HPDE6-E6E7 (cell line): ENCODE data around the gene COPS8.
A peak's percentile ranks its signal among the peaks of the same experiment; 100 is the strongest.

Experiments used
- DNase-seq: peaks from one replicate; pipeline ENCODE4 v3.0.0; 2011; ENCODE audit warnings: missing footprints; ENCODE audit errors: extremely low spot score

Gene COPS8

DNA sequence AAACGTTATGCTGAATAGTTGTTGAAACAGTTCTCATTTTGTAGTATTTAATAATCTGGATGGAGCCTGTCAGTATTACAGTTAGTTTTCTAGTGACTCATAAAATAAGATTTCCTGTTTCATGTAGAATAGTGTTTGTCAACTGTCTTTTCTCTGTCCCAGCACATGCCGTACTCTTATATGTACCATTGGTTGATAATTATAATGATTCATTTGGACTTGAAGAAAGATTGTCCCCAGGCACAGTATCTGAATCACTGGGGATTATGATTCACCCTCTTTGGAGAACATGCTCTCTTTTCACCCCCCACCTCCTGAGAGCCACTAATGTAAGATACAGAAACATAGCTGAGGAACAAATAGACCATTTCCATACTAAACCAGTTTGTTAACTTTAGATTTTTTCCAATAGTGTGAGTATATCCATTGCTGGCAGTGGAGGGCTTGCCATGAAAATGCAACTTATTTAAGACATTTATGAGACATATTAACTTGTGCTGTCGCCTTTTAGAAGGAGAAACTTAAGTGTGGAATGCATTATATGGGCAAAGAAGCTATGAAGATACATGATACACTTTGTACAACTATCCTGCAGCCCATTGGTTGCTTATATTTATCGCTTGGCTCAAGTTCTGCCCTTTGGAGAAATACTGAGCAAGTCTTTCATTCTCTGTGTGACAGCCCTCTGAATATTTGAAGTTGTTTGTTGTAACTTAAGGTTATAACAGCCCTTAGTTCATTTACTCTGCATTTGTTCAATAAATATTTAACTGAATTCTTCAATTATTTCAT, 12.4 kb downstream of the COPS8 start:
- DNase-seq = peak; percentile 87

DNA sequence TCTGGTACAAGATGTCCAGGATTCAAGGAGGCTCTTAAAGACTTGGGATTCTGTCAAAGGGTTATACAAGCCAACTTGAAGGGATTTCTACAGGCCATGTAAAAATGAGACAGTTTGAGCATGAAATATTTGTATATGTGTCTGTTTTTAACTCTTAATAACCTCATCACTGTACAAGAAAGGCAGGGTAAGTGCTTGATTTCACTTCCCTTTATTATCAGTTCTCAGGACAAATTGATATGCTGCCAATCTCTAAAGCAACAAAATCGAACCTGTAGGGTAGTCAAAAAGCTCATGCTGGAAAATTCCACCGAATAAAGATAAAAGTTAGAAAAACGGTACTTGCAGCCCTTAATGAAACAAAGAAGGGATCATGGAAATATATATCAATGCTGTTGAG, 14.1 kb downstream of the COPS8 start:
- DNase-seq = no peak

DNA sequence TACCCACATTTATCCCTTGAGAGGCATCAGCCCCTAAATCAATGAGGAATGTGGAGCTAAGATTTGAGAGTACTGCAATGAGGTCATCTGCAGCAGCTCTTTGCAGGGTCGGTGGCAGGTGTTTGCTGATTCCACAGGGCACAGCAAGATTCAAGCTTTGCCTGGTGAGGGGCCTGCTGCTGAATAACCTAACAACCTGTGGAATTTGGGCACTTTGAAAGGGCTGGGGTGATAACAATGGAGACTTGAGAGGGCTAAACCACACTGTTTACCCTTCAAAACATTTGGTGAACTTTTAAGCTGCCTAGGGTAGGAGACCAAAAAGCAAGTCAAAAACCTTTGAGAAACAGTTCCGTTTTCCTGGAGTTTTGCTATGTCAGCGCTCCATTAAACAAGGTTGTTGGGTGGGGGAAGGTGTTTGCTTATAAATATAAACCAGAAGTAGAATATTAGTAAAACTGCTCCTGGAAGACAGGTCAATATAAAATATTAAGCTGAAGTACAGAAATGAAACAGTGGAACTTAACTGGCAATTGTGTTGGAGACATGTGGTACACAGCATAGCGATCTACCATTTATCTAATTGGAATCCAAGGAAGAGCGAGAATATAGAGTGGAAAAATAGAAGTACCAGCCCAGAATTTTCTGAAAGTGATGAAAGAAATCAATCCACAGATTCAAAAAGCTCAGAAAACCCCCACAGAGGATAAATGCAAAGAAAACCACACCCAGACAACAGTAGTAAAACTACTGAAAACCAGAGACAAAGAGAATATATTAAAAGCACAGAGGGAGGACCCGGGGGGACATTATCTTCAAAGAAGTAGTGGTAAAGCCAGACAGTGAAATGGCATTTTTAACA, 15.7 kb downstream of the COPS8 start:
- DNase-seq = no peak

DNA sequence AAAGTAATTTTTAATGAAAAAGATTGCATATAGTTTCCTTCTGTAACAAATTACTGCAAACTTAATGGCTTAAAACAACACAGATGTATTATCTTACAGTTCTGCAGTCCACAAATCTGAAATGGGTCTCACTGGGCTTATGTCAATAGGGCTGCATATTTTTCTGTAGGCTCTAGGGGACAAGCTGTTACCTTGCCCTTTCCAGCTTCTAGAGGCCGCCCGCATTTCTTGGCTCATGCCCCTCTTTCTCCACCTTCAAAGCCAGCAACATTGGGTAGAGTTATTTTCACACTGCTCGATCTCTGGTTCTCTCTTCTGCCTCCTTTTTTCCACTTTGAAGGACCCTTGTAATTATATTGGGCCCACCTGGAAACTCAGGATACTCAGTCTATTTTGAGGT, 16.7 kb downstream of the COPS8 start:
- DNase-seq = no peak

DNA sequence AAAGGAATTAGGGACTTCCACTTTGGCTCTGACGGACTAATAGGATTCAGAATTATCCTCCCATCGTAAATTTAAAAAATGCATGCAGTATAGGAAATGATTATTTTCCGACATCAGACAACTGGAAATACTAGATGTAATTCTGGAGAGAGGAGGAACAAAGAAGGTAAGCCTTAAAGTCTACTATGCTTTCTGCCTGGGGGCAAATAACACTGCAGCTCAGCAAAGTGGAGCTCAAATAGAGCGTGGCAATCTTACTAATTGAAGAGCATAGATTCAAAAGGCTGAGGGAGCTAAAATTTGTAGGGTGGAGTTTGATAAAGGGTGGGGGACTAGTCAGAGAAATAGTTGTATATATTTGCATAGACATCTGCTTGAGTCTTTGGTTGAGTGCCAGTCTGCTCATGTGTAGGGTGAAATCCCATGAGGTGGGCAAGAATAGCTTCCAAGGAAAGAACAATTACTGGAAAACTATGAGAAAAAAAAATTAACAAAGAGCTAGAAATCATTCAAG, 23.8 kb downstream of the COPS8 start:
- DNase-seq = no peak

DNA sequence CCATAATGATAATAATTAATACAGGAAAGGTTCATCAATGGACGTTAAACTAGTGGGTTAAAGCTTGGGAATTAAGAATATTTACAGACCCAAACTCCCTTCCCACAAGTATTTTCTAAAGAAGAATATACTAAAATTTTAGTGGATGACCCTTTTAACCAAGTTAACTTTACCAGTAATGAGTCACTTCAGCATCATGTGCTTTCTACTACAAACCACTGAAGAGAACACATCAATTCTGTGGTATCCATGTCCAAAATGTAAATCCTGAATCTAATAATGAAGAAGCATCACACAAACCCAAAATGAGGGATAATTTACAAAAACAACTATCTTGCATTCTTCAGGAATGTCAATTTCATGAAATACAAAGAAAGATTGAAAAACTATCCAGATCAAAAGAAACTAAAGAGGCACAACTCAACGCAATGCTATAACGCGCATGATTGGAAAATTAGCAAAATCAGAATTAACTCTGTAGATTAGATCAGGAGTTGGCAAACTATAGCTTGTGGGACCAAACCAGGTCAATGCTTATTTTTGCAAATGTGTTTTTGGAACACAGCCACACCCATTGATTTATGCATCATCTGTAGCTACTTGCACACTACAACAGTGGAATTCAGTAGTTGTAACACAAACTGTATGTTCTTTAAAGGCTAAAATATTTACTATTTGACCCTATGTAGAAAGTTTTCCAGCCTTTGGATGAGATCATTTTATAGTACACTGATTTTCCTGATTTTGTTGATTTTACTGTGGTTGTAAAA, 27.5 kb downstream of the COPS8 start:
- DNase-seq = no peak

DNA sequence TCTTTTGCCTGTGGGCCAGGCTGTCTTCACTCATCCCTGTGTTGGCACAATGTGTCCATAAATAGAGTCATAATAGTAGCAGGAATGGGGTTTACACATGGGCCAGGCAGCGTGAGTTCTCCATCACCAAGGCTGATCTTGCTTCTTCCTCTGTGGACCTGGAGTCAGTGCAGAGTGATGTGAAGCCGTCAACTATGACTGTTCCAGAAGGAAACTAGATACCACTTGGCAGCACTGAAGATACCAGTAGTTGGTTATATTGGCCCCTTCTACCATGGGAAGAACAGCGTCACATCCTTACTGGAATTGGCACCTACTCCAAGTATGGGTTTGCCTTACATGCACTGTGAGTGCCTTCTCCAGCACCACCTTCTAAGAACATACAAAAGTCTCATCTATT, 30.2 kb downstream of the COPS8 start:
- DNase-seq = no peak

DNA sequence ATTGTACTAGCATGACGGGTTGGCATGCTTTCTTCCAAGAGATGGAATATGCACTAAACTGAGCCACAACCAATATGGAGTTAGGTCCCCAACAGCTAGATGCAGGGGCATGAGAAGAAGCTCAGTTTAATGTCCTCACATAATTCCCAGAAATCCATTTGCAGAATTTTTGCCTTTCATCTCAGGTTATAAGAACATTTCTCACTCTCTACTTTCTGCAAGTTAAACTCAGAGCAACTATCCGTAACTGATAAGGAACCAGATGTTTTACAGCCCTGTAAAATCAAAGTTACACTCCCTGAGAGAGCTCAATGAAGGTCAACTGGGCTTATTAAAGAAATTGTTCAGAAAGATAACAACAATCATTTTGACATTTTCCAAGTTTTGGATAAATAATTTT, 30.7 kb downstream of the COPS8 start:
- DNase-seq = no peak

DNA sequence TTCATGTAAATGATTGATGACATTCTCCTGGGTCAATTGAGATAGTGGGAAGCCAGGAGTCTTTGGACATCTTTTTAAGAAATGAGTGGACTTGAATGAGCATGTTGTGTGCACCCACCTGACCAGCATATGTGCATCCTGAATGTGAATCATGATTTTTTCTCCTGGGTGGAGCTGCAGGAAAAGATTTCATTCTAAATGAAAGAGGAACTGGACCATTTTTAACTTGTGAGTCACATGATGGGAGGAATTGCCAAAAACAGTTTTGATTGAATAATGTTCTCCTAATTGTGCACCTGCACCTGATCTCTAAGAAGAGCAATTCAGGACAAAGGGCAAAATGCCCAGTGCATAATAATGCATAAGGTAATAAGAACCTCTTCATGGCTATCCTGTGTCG, 32.3 kb downstream of the COPS8 start:
- DNase-seq = no peak

DNA sequence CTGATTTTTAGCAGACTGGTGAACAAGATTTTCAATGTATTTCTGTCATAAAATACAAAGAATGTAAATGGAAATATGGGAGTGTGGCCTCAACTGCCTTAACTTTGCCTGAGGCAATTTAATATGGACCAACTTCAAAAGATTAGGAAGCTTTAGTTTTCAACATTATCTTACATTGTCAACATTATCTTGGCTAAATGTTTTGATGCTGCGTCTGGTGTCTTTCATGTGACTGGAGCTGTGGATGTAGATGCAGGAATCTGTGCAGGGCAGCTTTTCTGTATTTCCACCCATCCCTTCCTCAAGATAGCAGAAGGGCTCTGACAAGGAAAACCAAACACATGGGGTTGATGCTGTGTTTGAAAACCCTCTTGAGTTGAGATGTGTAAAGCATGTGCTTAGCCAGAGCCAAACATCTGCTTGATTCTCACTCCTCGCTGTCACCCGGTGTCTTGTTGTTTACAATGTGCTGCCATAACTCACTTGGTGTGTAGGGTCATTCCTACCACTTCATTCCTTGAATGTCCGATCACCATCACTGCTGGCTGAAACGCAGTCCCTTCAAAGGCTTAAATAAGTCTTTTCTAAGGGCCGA, 33.0 kb downstream of the COPS8 start:
- DNase-seq = no peak

DNA sequence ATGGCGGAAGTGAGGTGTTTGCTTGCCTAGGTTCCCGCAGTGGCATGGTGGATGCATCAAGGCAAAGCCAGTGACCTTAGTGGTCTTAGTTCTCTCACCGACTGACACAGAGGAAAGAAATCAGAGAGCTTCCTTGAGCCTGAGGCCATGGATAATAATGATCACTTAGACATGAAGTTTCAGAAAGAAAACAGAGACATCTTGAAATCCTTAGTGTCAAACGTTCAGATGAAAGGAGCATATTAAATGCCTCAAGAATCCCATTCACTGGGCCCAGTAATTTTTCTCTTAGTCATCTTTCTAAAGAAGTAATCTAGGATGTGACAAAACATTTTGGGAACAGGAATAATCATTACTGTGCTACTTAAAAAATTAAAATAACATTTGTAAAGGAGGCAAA, 35.2 kb downstream of the COPS8 start:
- DNase-seq = no peak

DNA sequence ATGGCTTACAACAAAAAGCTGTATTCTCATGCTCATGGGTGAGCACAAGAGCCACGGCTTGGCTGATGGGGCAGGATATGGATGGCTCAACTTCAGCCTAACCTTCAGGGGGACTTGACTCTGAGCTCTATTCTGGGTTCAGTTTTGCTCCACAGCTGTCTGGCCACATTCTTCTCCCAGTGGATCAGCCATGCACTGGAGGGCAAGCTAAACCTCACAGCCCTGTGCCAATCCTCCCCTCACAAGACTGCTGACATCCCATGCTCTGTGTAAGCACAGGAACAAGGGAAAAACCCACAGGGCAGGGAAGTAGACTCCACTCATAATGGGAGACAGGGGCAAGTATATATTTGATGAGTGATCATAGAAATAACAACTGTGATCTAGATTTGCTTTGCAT, 35.6 kb downstream of the COPS8 start:
- DNase-seq = no peak

DNA sequence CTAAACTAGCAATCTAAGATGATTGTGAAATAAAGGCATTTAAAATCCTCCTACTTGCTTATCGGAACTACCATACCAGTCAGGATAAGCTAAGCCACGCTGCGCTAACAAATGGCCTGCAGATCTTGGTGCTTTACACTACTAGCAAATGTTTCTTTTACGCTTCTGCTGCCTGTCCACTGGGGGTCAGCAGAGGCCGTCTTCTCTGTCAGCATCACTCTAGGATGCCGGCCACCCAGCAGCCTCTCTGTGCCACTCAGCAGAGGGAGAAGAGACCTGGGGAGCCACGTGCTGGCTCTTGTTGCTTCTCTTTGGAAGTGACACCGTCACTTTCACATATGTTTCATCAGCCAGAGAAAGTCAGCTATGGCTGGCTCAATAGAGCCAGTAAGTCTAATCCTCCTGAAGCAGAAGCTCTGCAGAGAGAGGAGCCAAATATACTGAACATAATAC, 36.6 kb downstream of the COPS8 start:
- DNase-seq = peak; percentile 48

DNA sequence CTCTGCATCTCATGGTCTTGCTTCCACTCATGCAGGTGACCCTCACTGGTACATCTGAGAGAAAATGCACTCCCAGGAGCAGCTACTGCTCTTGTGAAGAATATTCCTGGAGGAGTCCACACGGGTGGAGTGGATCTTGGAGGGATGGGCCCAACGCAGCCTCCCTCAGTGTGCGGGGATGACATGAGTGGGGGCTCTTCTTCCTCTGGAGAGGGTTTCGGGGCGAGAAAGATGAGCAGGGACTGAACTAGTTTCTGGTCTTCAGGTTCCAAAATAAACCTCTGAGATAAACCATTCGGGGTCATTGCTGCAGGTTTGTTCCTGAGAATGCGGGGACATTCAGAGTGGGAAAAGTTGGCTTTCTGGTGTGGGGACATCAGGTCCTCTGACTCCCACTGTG, 39.1 kb downstream of the COPS8 start:
- no peak for DNase-seq

DNA sequence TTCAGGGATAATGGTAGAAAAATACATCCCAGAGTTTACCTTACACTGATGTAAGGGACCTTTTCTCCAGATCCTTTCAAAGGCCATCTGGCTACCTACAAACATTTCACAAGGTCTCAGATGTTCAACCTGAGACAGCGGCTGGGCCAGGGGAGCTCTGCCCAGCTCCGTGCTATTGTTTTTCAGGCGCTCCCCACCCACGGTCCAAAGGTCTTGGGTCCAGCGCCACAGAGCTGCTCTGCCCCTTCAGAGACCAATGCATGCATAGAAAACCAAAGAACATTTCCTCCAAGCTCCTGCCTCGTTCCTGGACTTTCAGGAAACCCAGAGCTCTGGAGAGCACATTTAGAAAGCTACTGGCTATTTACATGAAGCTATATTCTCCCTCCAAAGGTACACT, 40.3 kb downstream of the COPS8 start:
- no peak for DNase-seq

DNA sequence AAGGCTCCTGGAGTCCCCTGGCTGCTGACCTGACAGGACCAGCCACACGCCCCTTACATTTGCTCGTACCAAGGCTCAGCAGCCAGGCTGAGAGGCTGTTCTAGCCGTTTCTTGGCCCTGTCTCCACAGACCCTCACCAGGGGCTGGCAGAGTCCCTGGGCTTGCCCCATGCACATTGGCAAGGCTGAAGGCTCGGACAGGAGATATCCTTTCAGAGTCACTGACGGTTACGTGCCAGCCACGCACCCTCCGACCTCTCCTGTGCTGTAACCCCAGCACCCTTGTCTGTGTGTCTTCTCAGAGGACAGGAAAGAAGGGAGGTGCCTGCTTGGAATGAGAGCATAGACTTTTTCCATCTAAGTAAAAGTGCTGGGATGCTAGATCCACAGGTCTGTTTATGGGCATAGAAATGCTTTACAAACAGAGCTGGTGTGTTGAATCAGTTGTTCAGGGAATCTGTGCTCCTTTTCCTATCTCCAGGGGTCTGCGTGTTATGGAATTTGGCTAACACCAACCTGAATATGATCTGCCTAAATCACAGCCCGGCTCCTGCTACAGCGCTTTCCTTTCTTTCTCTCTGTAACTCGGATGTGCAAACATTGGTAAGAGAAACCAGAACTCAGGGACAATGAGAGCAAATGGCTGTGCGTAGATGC, 41.0 kb downstream of the COPS8 start:
- DNase-seq = no peak

DNA sequence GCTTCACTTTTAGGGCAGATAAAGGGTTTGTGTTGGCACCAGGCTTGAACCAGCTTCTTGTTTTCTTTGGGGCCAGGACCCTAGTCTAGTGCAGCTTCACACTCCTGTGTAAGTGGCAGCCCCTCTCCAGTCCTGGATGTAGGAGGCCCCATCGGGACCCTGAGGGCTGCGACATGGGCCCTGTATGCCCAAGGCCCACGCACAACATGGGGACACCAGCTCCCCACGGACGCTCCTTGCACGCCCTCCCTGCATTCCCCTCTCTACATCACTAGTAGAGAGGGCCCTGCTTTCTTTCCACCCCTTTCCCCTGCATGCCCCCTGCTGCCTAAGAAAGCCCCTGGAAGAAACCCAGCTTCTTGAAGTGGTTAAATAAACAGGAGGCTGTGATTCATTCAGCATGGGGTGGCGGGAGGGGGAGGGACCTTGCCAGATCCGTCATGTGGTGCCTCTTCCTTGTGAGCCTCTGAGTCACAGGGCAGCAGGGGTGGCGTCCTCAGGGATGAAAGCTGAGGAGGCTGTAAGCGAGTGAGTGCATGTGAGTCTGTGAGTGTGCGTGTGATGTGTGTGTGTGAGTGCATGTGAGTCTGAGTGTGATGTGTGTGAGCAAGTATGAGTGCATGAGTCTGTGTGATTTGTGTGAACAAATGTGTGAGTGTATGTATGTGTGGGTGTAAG, 42.5 kb downstream of the COPS8 start:
- peak; percentile 97 for DNase-seq

DNA sequence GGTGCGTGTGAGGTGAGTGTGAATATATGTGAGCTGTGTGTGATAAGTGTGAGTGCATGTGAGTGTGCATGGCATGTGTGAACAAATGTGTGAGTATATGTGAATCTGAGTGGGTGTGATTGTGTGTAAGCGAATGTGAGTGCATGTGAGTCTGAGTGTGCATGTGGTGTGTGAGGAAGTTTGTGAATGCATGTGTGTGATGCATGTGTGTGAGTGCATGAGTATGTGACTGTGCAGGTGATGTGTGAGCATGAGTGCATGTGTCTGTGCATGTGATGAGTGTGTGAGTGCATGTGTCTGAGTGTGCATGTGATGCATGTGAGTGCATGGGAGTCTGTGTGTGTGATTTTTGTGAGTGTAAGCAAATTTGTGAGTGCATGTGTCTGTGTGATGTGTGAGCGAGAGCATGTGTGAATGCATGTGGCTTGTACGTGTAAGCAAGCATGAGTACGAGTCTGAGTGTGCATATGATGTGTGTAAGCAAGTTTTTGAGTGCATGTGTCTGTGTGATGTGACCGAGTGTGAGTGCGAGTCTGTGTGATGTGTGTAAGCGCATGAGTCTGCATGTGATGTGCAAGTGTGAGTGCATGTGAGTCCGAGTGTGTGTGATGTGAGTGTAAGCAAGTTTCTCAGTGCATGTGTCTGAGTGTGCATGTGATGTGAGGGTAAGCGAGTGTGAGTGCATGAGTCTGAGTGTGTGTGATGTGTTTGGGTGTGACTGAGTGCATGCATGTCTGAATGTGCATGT, 43.3 kb downstream of the COPS8 start:
- DNase-seq = no peak

DNA sequence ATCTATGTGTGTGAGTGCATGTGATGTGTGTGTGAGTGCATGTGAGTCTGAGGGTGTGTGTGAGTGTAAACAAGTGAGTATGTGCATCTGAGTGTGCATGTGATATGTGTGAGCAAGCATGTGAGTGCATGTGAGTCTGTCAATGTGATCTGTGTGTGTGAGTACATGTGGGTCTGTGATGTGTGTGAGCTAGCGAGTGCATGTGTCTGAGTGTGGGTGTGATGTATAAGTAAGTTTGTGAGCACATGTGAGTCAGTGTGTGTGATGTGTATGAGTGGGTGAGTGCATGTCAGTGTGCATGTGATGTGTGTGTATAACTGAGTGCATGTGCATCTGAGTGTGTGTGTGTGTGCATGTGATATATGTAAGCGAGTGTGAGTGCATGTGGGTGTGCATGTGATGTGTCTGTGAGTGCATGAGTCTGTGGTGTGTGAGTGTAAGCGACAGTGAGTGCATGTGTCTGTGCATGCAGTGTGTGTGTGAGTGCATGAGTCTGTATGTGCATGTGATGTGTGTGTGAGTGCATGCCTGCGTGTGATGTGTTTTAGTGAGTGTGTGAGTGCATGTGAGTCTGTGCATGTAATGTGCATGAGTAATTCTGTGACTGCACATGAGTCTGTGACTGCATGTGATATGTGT, 44.1 kb downstream of the COPS8 start:
- no peak for DNase-seq
